Activated CD8-positive, alpha-beta memory T cell treated with anti-CD3 and anti-CD28 coated beads for 36 hours (primary cell): Measurements from ENCODE around the gene MRAP. TPM values are rescaled to one million over a fixed set of nuclear protein-coding genes. Genes with fewer than 3 reads are reported as not detected.
"Not testable (repeated sequence)": the region's sequence is repeated elsewhere in the genome, so short reads cannot be mapped to it uniquely, and the experiment has no call there.

Source experiments
- CTCF ChIA-PET: fragments of 350-600 bp; sonication (Branson Sonifier 250); formaldehyde crosslinking; loops from one replicate; lab custom pipeline; 2021; ENCODE audit warnings: antibody characterized with exemption; lab: Charles Lee
- POLR2A ChIA-PET: fragments of 350-600 bp; sonication (Branson Sonifier 250); formaldehyde crosslinking; loops from one replicate; lab custom pipeline; 2021; ENCODE audit warnings: antibody characterized with exemption; lab: Charles Lee
- total RNA-seq, 2 experiments: library from RNA; stranded (reverse); gene quantifications; one replicate each; pipeline ENCODE4 v1.2.3, GENCODE V29; 2021

MRAP gene
- total RNA-seq, 2 experiments from 2014 or later, result not detected

- POLR2A ChIA-PET, result interaction anchor here (0.7 kb wide), 1 partner anchor 1152 kb away, joined by 8 read pairs; no protein-coding TSS in a partner anchor
- CTCF ChIA-PET, result no interaction called here
Measured at GRCh38 chr21:32285476-32285875, 13.2 kb upstream of the MRAP start.

GRCh38 chr21:32297449-32297848 is 1.2 kb upstream of the MRAP start:
- ChIA-PET POLR2A (no interaction called here), CTCF (no interaction called here)

- CTCF ChIA-PET, result no interaction called here
Measured at GRCh38 chr21:32298148-32298559, 501 bp upstream of the MRAP start.

GRCh38 chr21:32299695-32300094 is 1.0 kb downstream of the MRAP start:
- POLR2A ChIA-PET, result no interaction called here
- CTCF ChIA-PET, result interaction anchor here (0.6 to 1.1 kb wide), 2 partner anchors 13 to 36 kb away, joined by 3 read pairs; no protein-coding TSS in a partner anchor

More at GRCh38 chr21:32298148-32298559, 501 bp upstream of the MRAP start:
- POLR2A ChIA-PET, result no interaction called here

- POLR2A ChIA-PET, result no interaction called here
- CTCF ChIA-PET, result interaction anchor here (1.1 kb wide), 1 partner anchor 14 kb away, joined by 3 read pairs; no protein-coding TSS in a partner anchor
Measured at GRCh38 chr21:32300117-32300681, 1.5 kb downstream of the MRAP start.

GRCh38 chr21:32301596-32301995 is 2.9 kb downstream of the MRAP start:
- CTCF ChIA-PET, result no interaction called here
- POLR2A ChIA-PET, result no interaction called here

GRCh38 chr21:32302560-32302959 is 3.9 kb downstream of the MRAP start:
- POLR2A ChIA-PET, result no interaction called here
- CTCF ChIA-PET, result no interaction called here

- ChIA-PET POLR2A (no interaction called here), CTCF (no interaction called here)
Measured at GRCh38 chr21:32303385-32303784, 4.7 kb downstream of the MRAP start.

GRCh38 chr21:32304998-32305397 is 6.3 kb downstream of the MRAP start:
- CTCF ChIA-PET, result no interaction called here

GRCh38 chr21:32306021-32306780 is 7.5 kb downstream of the MRAP start:
- ChIA-PET POLR2A (no interaction called here), CTCF (interaction anchor here (1.0 kb wide), 1 partner anchor 48 kb away, joined by 3 read pairs; no protein-coding TSS in a partner anchor)

More at GRCh38 chr21:32304998-32305397, 6.3 kb downstream of the MRAP start:
- POLR2A ChIA-PET, result no interaction called here

- CTCF ChIA-PET, result no interaction called here
- POLR2A ChIA-PET, result interaction anchor here (0.7 kb wide), 1 partner anchor 21 kb away, joined by 4 read pairs; no protein-coding TSS in a partner anchor
Measured at GRCh38 chr21:32307706-32308105, 9.1 kb downstream of the MRAP start.

- CTCF ChIA-PET, result interaction anchor here (0.9 kb wide), 1 partner anchor 29 kb away, joined by 3 read pairs; no protein-coding TSS in a partner anchor
- POLR2A ChIA-PET, result no interaction called here
Measured at GRCh38 chr21:32308696-32309095, 10.0 kb downstream of the MRAP start.

GRCh38 chr21:32309906-32310460 is 11.3 kb downstream of the MRAP start:
- POLR2A ChIA-PET, result no interaction called here
- CTCF ChIA-PET, result no interaction called here

GRCh38 chr21:32310976-32311375 is 12.3 kb downstream of the MRAP start:
- POLR2A ChIA-PET, CTCF ChIA-PET: not testable (repeated sequence)

- CTCF ChIA-PET, result no interaction called here
Measured at GRCh38 chr21:32311621-32312020, 13.0 kb downstream of the MRAP start.

GRCh38 chr21:32312326-32312725 is 13.7 kb downstream of the MRAP start:
- ChIA-PET CTCF (no interaction called here), POLR2A (no interaction called here)

More at GRCh38 chr21:32311621-32312020, 13.0 kb downstream of the MRAP start:
- POLR2A ChIA-PET, result no interaction called here

- CTCF ChIA-PET, result no interaction called here
- POLR2A ChIA-PET, result no interaction called here
Measured at GRCh38 chr21:32312976-32313375, 14.3 kb downstream of the MRAP start.

- ChIA-PET CTCF (no interaction called here), POLR2A (no interaction called here)
Measured at GRCh38 chr21:32314806-32315205, 16.2 kb downstream of the MRAP start.

- ChIA-PET CTCF (no interaction called here), POLR2A (interaction anchor here (0.5 to 0.6 kb wide), 2 partner anchors 35 to 285 kb away, joined by 5 to 7 read pairs; no protein-coding TSS in a partner anchor)
Measured at GRCh38 chr21:32315511-32316281, 17.0 kb downstream of the MRAP start.
